GM12875 (cell line): ENCODE measurements around the gene ZFP90.
A peak's percentile ranks its signal among the peaks of the same experiment; 100 is the strongest.

ENCODE experiments used
- H3K4me3 ChIP-seq: one replicate; pipeline ENCODE4 v1.5.1; 2011; ENCODE audit warnings: low read depth, low read length, control low read depth
- TF ChIP-seq, protein P1 (sequence below): IDR thresholded peaks from 2 replicates; pipeline ENCODE4 v1.5.1; 2011; ENCODE audit warnings: low read depth, mild to moderate bottlenecking, control low read depth, inconsistent platforms, low read length, moderate library complexity, borderline replicate concordance; ENCODE audit not compliant: insufficient read depth

ZFP90 gene

DNA sequence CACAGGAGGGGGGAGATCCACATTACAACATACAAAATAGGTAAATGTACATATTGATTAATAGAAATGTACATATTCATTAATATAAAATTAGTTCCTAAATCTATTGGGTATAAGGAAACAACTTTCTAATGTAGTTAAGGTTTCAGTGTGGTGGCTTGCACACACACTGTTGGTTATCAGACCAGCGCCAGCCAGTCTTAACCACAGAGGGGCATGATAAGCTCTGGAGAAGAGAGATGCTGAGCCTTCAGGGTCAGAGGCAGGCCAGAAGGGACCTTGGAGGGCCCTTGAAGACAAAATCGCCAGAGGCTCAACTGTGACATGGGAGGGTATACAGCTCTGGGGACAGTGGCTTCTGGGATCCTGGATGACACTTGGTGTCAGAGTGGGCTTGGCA lies 10.9 kb upstream of the ZFP90 start:
- TF ChIP-seq, protein P1, sequence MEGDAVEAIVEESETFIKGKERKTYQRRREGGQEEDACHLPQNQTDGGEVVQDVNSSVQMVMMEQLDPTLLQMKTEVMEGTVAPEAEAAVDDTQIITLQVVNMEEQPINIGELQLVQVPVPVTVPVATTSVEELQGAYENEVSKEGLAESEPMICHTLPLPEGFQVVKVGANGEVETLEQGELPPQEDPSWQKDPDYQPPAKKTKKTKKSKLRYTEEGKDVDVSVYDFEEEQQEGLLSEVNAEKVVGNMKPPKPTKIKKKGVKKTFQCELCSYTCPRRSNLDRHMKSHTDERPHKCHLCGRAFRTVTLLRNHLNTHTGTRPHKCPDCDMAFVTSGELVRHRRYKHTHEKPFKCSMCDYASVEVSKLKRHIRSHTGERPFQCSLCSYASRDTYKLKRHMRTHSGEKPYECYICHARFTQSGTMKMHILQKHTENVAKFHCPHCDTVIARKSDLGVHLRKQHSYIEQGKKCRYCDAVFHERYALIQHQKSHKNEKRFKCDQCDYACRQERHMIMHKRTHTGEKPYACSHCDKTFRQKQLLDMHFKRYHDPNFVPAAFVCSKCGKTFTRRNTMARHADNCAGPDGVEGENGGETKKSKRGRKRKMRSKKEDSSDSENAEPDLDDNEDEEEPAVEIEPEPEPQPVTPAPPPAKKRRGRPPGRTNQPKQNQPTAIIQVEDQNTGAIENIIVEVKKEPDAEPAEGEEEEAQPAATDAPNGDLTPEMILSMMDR: no peak
- H3K4me3 ChIP-seq: no peak overlapping the region

GRCh38 chr16:68528686-68529379 lies 10.3 kb upstream of the ZFP90 start:
- H3K4me3 ChIP-seq: no peak overlapping the region
- TF ChIP-seq, protein P1: peak; percentile 95

DNA sequence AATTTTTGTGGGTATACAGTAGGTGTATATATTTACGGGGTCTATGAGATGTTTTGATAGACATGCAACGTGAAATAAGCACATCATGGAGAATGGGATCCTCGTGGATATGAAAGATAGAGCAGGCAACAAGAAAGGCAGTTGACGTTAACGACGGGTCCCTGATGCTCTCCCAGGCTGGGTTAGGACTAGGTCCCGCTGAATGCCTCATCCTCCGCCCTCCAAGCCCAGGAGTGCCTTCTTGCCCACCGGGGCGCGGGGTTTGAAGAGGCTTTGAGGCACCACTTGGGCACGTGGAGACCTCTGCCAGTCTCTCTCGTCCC lies 9.5 kb upstream of the ZFP90 start:
- peak overlapping the region; percentile 61 for H3K4me3 ChIP-seq
- TF ChIP-seq, protein P1: no peak

DNA sequence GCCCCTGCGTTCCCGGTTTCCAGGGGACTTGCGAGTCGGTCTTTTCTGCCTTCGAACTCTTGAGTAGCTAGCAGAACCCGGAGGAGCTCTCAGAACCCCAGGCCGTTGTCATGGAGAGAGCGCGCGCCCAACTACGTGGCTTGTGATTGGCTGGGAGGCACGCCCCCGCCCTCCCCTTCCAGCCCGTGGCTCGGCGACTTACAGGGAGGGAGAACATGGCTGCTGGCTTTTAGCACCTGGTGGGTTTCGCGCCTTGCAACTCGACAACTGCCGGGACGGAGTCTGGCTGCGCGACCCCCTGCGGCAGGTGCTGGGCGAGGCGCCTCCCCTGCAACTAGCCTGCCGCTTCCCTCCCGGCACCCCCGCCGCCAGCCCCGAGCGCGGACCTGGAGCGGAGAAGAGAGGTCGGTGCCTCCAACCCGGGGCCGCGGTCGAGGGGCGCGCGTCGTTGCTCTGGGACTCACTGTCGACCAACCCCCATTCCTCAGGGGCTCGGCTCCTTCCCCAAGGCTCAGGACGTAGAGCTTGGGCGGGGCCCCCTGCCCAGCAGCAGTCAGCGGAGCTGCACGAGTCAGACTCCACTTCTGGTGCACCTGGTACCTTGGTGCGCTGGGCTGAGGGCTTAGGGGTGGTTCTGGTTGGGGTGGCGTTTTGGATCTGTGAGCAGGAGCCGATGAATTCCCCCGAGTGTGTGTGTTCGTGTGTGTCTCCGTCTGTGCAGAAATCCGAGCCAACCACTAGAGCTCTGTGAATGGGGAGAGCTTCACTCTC lies 9.0 kb upstream of the ZFP90 start:
- TF ChIP-seq, protein P1: no peak
- H3K4me3 ChIP-seq: peak overlapping the region; percentile 61

DNA sequence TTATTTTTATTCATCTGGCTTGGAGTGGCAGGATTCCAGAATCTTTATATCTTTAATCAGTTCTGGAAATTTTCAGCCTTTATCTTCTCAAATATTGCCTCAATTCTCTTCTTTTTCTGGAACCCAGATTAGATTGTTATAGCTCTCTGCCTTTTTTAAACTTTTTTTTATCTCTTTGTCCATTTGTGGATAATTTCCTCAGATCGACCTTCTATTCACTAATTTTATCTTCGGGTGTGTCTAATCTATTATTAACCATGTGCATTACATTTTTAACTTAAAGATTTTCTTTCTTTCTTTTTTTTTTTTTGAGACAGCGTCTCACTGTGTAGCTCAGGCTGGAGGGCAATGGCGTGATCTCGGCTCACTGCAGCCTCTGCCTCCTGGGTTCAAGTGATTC lies 5.2 kb upstream of the ZFP90 start:
- TF ChIP-seq, protein P1: no peak
- no peak overlapping the region for H3K4me3 ChIP-seq

GRCh38 chr16:68535331-68535730 lies 3.8 kb upstream of the ZFP90 start:
- TF ChIP-seq, protein P1: no peak
- no peak overlapping the region for H3K4me3 ChIP-seq
